Mesendoderm (in vitro differentiated cells): ENCODE results near the gene MRPS12. TPM values are rescaled to one million over a fixed set of nuclear protein-coding genes. Genes with fewer than 3 reads are reported as not detected.
"Not testable (repeated sequence)": the region's sequence is repeated elsewhere in the genome, so short reads cannot be mapped to it uniquely, and the experiment has no call there.

Source experiments
- DNase-seq: peaks from one replicate; pipeline ENCODE4 v3.0.0; 2013
- H2AK5ac ChIP-seq: 2 replicates; pipeline ENCODE4 v1.6.1; 2013; ENCODE audit warnings: low read length, inconsistent platforms
- H2BK120ac ChIP-seq: 2 replicates; pipeline ENCODE4 v1.6.1; 2013; ENCODE audit warnings: low read depth, mild to moderate bottlenecking, low read length, moderate library complexity, mixed read lengths
- H2BK15ac ChIP-seq: replicated peaks from 2 replicates; pipeline ENCODE4 v1.6.1; 2013; ENCODE audit warnings: low read depth, mild to moderate bottlenecking, moderate library complexity
- H2BK5ac ChIP-seq: 2 replicates; pipeline ENCODE4 v1.6.1; 2013; ENCODE audit warnings: low read length, inconsistent platforms
- H3K18ac ChIP-seq: 2 replicates; pipeline ENCODE4 v1.6.1; 2013; ENCODE audit warnings: mild to moderate bottlenecking, low read length, mixed read lengths
- H3K23ac ChIP-seq: one replicate; pipeline ENCODE4 v1.6.1; 2013; ENCODE audit warnings: low read length
- H3K27ac ChIP-seq: 2 replicates; pipeline ENCODE4 v1.5.1; 2013; ENCODE audit warnings: low read depth, mild to moderate bottlenecking, inconsistent platforms, low read length, moderate library complexity
- H3K27me3 ChIP-seq: 2 replicates; pipeline ENCODE4 v1.6.1; 2013; ENCODE audit warnings: low read length, control low read depth, mild to moderate bottlenecking, inconsistent platforms; ENCODE audit not compliant: insufficient read depth, poor library complexity
- H3K36me3 ChIP-seq: 2 replicates; pipeline ENCODE4 v1.6.1; 2013; ENCODE audit warnings: low read length, inconsistent platforms; ENCODE audit not compliant: control insufficient read depth, insufficient read depth
- H3K4ac ChIP-seq: one replicate; pipeline ENCODE4 v1.6.1; 2013; ENCODE audit warnings: low read depth, mild to moderate bottlenecking, low read length, moderate library complexity
- H3K4me1 ChIP-seq: 2 replicates; pipeline ENCODE4 v1.6.1; 2013; ENCODE audit warnings: low read depth, low read length, inconsistent platforms; ENCODE audit not compliant: control insufficient read depth
- H3K4me2 ChIP-seq: 2 replicates; pipeline ENCODE4 v1.6.1; 2013; ENCODE audit warnings: low read length
- H3K4me3 ChIP-seq: 2 replicates; pipeline ENCODE4 v1.5.1; 2013; ENCODE audit warnings: mild to moderate bottlenecking, low read length
- H3K56ac ChIP-seq: one replicate; pipeline ENCODE4 v1.6.1; 2013; ENCODE audit warnings: low read length
- H3K79me1 ChIP-seq: 2 replicates; pipeline ENCODE4 v1.6.1; 2013; ENCODE audit warnings: low read length, inconsistent platforms
- H3K79me2 ChIP-seq: 2 replicates; pipeline ENCODE4 v1.6.1; 2013; ENCODE audit warnings: mild to moderate bottlenecking, low read length; ENCODE audit not compliant: control insufficient read depth, insufficient read depth
- H3K9ac ChIP-seq: 2 replicates; pipeline ENCODE4 v1.6.1; 2013; ENCODE audit warnings: low read length, inconsistent platforms
- H4K5ac ChIP-seq: one replicate; pipeline ENCODE4 v1.6.1; 2013; ENCODE audit warnings: low read length
- H4K8ac ChIP-seq: one replicate; pipeline ENCODE4 v1.6.1; 2013; ENCODE audit warnings: low read depth, mild to moderate bottlenecking, control low read depth, low read length, moderate library complexity
- WGBS: extraction: QIAGEN DNeasy Blood & Tissue Kit; methylation state at CpG from one replicate; pipeline ENCODE4 v1.1.7; 2013; ENCODE audit warnings: low lambda C conversion rate, missing lambda C conversion rate; ENCODE audit not compliant: insufficient coverage; ENCODE audit errors: extremely low coverage; 5-methylcytosine and 5-hydroxymethylcytosine counted together
- polyA plus RNA-seq, 2 experiments: library from polyadenylated mRNA; stranded (reverse); fragments of 200-250 nt; gene quantifications; one replicate each; pipeline ENCODE4 v1.2.3, GENCODE V29; 2013

Gene MRPS12
- 83.2 TPM for polyA plus RNA-seq (2013, experiment 1 of 2)
- polyA plus RNA-seq (2013, experiment 2 of 2) = 84.8 TPM

DNA sequence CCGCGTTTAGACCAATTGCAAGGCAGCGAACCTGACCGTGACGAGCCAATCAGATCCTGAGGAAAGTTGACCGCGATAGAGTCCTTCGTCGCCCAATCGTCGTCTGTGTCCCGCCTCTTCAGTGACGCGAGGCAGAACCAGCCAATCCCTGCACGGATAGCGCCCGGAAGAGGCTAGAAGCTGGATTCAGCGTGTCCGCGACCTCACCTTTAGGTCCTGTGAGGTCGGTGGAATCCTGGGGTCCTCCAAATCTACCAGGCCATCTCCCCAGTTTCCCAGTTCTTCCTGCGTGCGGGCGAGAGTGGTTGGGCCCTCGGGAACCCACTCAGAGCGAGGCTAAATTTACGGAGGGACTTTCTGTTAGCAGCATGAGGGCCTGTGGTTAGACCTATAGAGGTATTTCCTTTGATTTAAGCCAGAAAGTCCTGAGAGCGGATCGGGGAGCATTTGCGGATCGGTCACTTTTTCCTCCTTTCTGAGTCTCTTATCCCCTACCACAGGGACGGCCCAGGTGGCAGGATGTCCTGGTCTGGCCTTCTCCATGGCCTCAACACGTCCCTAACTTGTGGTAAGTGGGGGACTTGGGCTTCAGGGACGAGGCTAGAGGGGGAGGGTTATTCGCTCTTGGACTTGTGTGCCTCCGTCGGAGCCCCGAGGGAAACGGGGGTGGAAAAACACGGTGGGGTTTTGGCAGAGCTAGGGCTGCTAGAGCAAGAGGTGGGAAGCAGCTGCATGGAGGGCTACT lies at the start of gene MRPS12:
Gene MRPS12, plus strand, starts transcription at position 169 of the 745 bp plus-strand sequence. Its CDS starts 351 bp downstream, at position 520.
- H3K4ac ChIP-seq = no peak within 1 kb of the TSS
- peak within 1 kb of the TSS; percentile 55 for H3K18ac ChIP-seq
- H3K79me2 ChIP-seq = peaks cover 17% of the 10 kb centered on the region
- peak within 1 kb of the TSS; percentile 97 for H3K56ac ChIP-seq
- WGBS = no CpG with 5 or more reads among the region's 40 CpGs
- H3K9ac ChIP-seq = peak within 1 kb of the TSS; percentile 92
- peaks cover 2% of the 10 kb centered on the region for H3K4me1 ChIP-seq
- no peaks in the 10 kb centered on the region for H3K27me3 ChIP-seq
- peak within 1 kb of the TSS; percentile 88 for H3K4me3 ChIP-seq
- H4K5ac ChIP-seq = peak within 1 kb of the TSS; percentile 33
- peaks cover 3% of the 10 kb centered on the region for H3K36me3 ChIP-seq
- H2AK5ac ChIP-seq = peak within 1 kb of the TSS; percentile 28
- H2BK5ac ChIP-seq = peak within 1 kb of the TSS; percentile 66
- H2BK15ac ChIP-seq = no peak within 1 kb of the TSS
- peak within 1 kb of the TSS; percentile 51 for H3K23ac ChIP-seq
- H3K79me1 ChIP-seq = peaks cover 12% of the 10 kb centered on the region
- H3K27ac ChIP-seq = peak within 1 kb of the TSS; percentile 77
- H3K4me2 ChIP-seq = peak within 1 kb of the TSS; percentile 88
- H2BK120ac ChIP-seq = no peak within 1 kb of the TSS
- peak within 1 kb of the TSS; percentile 87 for H4K8ac ChIP-seq
- DNase-seq = peak; percentile 100

DNA sequence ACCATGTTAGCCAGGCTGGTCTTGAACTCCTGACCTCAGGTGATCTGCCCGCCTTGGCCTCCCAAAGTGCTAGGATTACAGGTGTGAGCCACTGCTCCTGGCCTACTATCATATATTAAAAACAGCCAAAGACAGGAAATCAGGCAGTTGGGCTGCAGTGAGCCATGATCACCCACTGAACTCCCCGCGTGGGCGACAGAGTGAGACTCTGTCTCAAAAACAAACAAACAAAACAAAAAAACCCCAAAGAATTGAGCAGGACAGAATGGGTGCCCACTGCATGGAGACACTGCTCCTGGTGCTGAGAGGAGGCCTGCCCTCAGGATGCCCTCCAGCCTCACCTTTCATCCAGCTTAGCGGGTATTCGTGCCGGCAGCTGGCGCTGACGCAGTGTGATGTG lies 47.5 kb upstream of the MRPS12 start:
- Histone ChIP-seq H3K79me1 (no peaks in the 10 kb centered on the region), H3K27me3 (no peaks in the 10 kb centered on the region), H3K4me2 (no peak overlapping the region), H3K4me3 (no peak overlapping the region), H3K27ac (no peak overlapping the region), H3K4ac (no peak overlapping the region), H2BK5ac (no peak overlapping the region), H4K5ac (no peak overlapping the region), H3K4me1 (no peaks in the 10 kb centered on the region), H2AK5ac (no peak overlapping the region), H2BK15ac (no peak overlapping the region), H3K18ac (no peak overlapping the region), H3K23ac (no peak overlapping the region), H3K9ac (no peak overlapping the region), H4K8ac (no peak overlapping the region), H3K79me2 (no peaks in the 10 kb centered on the region), H3K56ac (no peak overlapping the region), H3K36me3 (no peaks in the 10 kb centered on the region), H2BK120ac (no peak overlapping the region)
- no peak for DNase-seq
- WGBS = no CpG with 5 or more reads among the region's 9 CpGs

DNA sequence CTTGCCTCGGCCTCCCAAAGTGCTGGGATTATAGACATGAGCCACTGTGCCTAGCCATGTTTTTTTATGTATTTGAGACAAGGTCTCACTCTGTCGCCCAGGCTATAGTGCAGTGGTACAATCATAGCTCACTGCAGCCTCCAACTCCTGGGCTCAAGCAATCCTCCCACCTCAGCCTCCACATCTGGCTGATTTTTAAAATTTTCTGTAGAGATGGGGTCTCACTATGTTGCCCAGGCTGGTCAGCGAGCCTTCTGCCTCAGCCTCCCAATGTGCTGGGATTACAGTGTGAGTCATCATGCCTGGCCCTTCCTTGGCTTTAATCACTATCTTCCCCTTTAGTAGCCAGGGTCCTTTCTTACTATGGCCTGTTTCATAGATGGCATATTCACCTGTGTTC lies 46.1 kb upstream of the MRPS12 start:
- H2BK120ac ChIP-seq, H3K56ac ChIP-seq, H2BK5ac ChIP-seq, H3K23ac ChIP-seq, H2AK5ac ChIP-seq, H2BK15ac ChIP-seq, DNase-seq, H3K4ac ChIP-seq, H3K79me2 ChIP-seq, H3K4me3 ChIP-seq, H3K79me1 ChIP-seq, H3K27ac ChIP-seq, H3K4me2 ChIP-seq, H4K8ac ChIP-seq, H3K9ac ChIP-seq, H3K4me1 ChIP-seq, H3K18ac ChIP-seq, H4K5ac ChIP-seq, H3K36me3 ChIP-seq, H3K27me3 ChIP-seq: not testable (repeated sequence)
- no CpG with 5 or more reads among the region's 3 CpGs for WGBS

DNA sequence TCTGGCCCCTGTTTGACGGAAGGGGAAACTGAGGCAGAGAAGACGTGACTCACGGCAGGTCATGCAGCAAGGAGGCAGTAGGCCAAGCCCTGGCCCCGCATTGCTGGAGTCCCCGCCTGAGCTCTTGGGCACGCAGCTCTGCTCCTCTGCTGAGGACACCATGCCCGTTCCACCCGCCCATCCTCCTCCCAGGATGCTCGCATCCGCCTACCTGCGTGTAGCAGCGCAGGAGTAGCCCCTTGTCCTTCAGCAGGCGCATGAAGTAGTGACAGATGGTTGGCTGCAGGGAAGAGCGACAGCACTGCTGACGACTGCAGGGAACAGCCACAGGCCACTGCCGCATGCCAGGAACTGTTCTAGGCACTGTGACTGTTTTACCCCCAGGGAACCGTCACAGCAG lies 41.9 kb upstream of the MRPS12 start:
- H3K79me1 ChIP-seq = no peaks in the 10 kb centered on the region
- WGBS = no CpG with 5 or more reads among the region's 17 CpGs
- no peak for DNase-seq

DNA sequence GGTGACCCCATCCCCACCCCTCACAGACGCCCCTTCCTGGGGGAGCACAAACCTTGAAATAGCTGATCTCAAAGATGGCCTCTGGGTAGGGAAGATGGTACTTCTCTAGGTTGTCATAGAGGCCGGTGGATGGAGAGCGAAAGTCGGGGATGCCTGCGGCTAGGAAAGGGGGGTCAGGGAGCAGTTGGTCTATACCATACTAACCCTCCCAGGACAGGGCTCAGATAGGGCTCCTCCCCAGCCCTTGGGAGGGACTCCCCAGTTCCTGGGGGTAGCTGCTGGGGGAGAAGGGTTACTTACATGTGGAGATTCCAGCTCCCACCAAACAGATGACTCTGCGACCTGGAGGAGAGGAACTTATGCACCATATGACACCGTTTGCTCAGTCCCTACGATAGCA lies 40.9 kb upstream of the MRPS12 start:
- no CpG with 5 or more reads among the region's 8 CpGs for WGBS
- H3K79me2 ChIP-seq = no peaks in the 10 kb centered on the region
- H3K18ac ChIP-seq = no peak overlapping the region
- H3K56ac ChIP-seq = no peak overlapping the region
- no peaks in the 10 kb centered on the region for H3K4me1 ChIP-seq
- H2BK15ac ChIP-seq = no peak overlapping the region
- no peak overlapping the region for H3K9ac ChIP-seq
- no peak overlapping the region for H3K4me3 ChIP-seq
- no peaks in the 10 kb centered on the region for H3K27me3 ChIP-seq
- no peak overlapping the region for H3K4ac ChIP-seq
- H3K4me2 ChIP-seq = no peak overlapping the region
- no peaks in the 10 kb centered on the region for H3K36me3 ChIP-seq
- H2BK5ac ChIP-seq = no peak overlapping the region
- H4K5ac ChIP-seq = no peak overlapping the region
- H3K27ac ChIP-seq = no peak overlapping the region
- DNase-seq = no peak
- H3K23ac ChIP-seq = no peak overlapping the region
- no peak overlapping the region for H2BK120ac ChIP-seq
- H3K79me1 ChIP-seq = no peaks in the 10 kb centered on the region
- no peak overlapping the region for H2AK5ac ChIP-seq
- H4K8ac ChIP-seq = no peak overlapping the region

More for the DNA sequence above, 41.9 kb upstream of the MRPS12 start:
- Histone ChIP-seq H4K5ac (no peak overlapping the region), H3K4me1 (no peaks in the 10 kb centered on the region), H3K56ac (no peak overlapping the region), H3K23ac (no peak overlapping the region), H3K4me2 (no peak overlapping the region), H2AK5ac (no peak overlapping the region), H3K27ac (no peak overlapping the region), H2BK120ac (no peak overlapping the region), H4K8ac (no peak overlapping the region), H3K79me2 (no peaks in the 10 kb centered on the region), H3K4me3 (no peak overlapping the region), H3K18ac (no peak overlapping the region), H2BK5ac (no peak overlapping the region), H2BK15ac (no peak overlapping the region), H3K27me3 (no peaks in the 10 kb centered on the region), H3K36me3 (no peaks in the 10 kb centered on the region), H3K9ac (no peak overlapping the region), H3K4ac (no peak overlapping the region)

DNA sequence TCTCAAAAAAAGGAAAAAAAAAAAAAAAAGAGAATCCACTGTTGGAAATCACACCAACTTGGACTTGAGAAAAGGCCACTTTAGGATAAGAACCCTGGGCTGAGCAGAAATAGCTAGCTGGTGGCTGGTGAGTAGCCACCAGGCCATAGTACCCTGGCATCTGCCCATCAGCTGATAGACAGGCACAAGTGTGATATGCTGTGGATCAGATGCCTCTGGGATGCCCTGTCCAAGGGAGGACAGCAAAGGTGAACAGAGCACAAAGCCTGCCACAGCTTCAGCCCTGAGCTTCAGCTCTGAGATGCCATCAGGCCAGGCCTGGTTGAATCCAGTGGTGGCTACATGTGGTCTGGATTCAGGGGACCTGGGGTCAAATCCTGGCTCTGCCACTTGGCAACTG lies 40.1 kb upstream of the MRPS12 start:
- Histone ChIP-seq H3K56ac (no peak overlapping the region), H2BK120ac (no peak overlapping the region), H3K23ac (no peak overlapping the region), H3K36me3 (no peaks in the 10 kb centered on the region), H3K18ac (no peak overlapping the region), H3K4me2 (no peak overlapping the region), H4K5ac (no peak overlapping the region), H3K9ac (no peak overlapping the region), H3K27ac (no peak overlapping the region), H2BK5ac (no peak overlapping the region), H3K27me3 (no peaks in the 10 kb centered on the region), H3K4me3 (no peak overlapping the region), H4K8ac (no peak overlapping the region), H2AK5ac (no peak overlapping the region), H3K4me1 (no peaks in the 10 kb centered on the region), H2BK15ac (no peak overlapping the region), H3K4ac (no peak overlapping the region), H3K79me2 (no peaks in the 10 kb centered on the region), H3K79me1 (no peaks in the 10 kb centered on the region)
- DNase-seq = no peak
